ENCODE results near the gene SASH1. TPM values are rescaled to one million over a fixed set of nuclear protein-coding genes. Genes with fewer than 3 reads are reported as not detected.

Gene SASH1
- total and polyA plus RNA-seq, 2 experiments from 2014 or later: 69.1 to 99.0 TPM

DNA sequence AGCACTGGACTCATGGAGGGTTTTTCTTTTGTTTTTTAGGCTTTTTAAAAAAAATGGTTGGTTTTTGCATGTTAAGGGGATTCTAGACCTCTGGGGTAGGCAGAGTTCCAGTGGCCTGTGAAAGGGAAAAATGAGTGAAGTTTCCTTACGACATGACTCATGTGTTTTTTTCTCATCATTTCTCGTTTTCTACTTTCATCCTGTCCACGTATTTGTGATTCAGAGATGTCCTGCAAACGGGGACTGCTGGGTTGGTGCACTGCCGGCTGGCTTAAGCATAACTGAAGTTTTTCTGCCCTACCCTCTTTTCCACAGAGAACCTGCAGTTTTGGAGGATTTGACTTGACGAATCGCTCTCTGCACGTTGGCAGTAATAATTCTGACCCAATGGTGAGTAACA, 182.3 kb downstream of the SASH1 start:
- DNase-seq: peak; percentile 89
- H3K4me1 ChIP-seq (ENCODE audit: insufficient read depth): peaks cover 82% of the 10 kb centered on the region
- TF ChIP-seq EZH2phosphoT487 (IDR thresholded peaks at IDR 0.05; ENCODE audit: insufficient read depth, low read depth) (no peak), EZH2 (IDR thresholded peaks at IDR 0.05; ENCODE audit: insufficient read depth, poor library complexity, severe bottlenecking) (no peak)
- H3K27ac ChIP-seq: peak overlapping the region; percentile 100
- H3K36me3 ChIP-seq (ENCODE audit: low read depth): peaks cover 56% of the 10 kb centered on the region
- in situ Hi-C loops (cut with MboI): no loop called here
- peak overlapping the region; percentile 92 for H3K4me2 ChIP-seq (ENCODE audit: unreplicated experiment)
- no peaks in the 10 kb centered on the region for H4K20me1 ChIP-seq (ENCODE audit: insufficient read depth)
- H3K9me2 ChIP-seq (ENCODE audit: insufficient read depth): no peaks in the 10 kb centered on the region
- peak overlapping the region; percentile 93 for H3K9ac ChIP-seq
- WGBS, 2 experiments (ENCODE audit: low coverage in 1 of 2, low lambda C conversion rate in 2 of 2, missing lambda C conversion rate in 2 of 2): 9 to 19% methylated on average over 8 of the region's 8 CpGs
- no peaks in the 10 kb centered on the region for H3K27me3 ChIP-seq (replicated peaks; ENCODE audit: insufficient read depth)
- no peak overlapping the region for H2AFZ ChIP-seq
- H3F3A ChIP-seq (ENCODE audit: insufficient read depth): peaks cover 91% of the 10 kb centered on the region
- peak overlapping the region; percentile 64 for H3K4me3 ChIP-seq
- H3K79me2 ChIP-seq (ENCODE audit: insufficient read depth): peaks cover 50% of the 10 kb centered on the region
- H3K9me3 ChIP-seq (ENCODE audit: low read depth): no peaks in the 10 kb centered on the region

DNA sequence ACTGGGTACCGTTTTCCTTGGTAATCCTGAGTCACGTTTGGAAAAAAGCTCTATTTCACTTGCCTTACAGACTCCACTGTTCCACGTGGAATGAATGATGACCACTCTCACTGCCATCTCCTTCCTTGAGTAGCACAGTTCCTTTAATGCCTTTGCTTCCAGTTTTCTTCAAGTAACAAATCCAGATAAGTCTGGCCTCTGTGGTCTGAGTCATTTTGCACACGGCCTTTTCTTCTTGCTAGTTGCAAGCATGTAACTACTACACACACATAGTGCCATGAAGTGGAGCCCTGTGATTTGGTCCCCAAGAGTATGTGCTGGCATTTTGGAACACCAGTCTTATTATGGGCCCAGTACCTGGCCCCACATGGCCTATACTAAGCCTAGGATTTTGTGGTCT, 182.8 kb downstream of the SASH1 start:
- peak overlapping the region; percentile 93 for H3K9ac ChIP-seq
- peak overlapping the region; percentile 92 for H3K4me2 ChIP-seq (ENCODE audit: unreplicated experiment)
- peak overlapping the region; percentile 64; the same call in 1 of the 2 replicates for H3K4me3 ChIP-seq
- H4K20me1 ChIP-seq (ENCODE audit: insufficient read depth): no peaks in the 10 kb centered on the region
- H3K79me2 ChIP-seq (ENCODE audit: insufficient read depth): peaks cover 46% of the 10 kb centered on the region
- TF ChIP-seq EZH2phosphoT487 (IDR thresholded peaks at IDR 0.05; ENCODE audit: insufficient read depth, low read depth) (no peak), EZH2 (IDR thresholded peaks at IDR 0.05; ENCODE audit: insufficient read depth, poor library complexity, severe bottlenecking) (no peak)
- H2AFZ ChIP-seq: no peak overlapping the region
- H3K27ac ChIP-seq: peak overlapping the region; percentile 100
- H3F3A ChIP-seq (ENCODE audit: insufficient read depth): peaks cover 89% of the 10 kb centered on the region
- peaks cover 52% of the 10 kb centered on the region for H3K36me3 ChIP-seq (ENCODE audit: low read depth)
- H3K27me3 ChIP-seq (replicated peaks; ENCODE audit: insufficient read depth): no peaks in the 10 kb centered on the region
- DNase-seq: peak; percentile 91
- peaks cover 79% of the 10 kb centered on the region for H3K4me1 ChIP-seq (ENCODE audit: insufficient read depth)
- in situ Hi-C loops (cut with MboI): no loop called here
- H3K9me3 ChIP-seq (ENCODE audit: low read depth): no peaks in the 10 kb centered on the region
- no peaks in the 10 kb centered on the region for H3K9me2 ChIP-seq (ENCODE audit: insufficient read depth)
- WGBS, 2 experiments (ENCODE audit: low coverage in 1 of 2, low lambda C conversion rate in 2 of 2, missing lambda C conversion rate in 2 of 2): 10 to 16% methylated on average over 4 of the region's 4 CpGs

DNA sequence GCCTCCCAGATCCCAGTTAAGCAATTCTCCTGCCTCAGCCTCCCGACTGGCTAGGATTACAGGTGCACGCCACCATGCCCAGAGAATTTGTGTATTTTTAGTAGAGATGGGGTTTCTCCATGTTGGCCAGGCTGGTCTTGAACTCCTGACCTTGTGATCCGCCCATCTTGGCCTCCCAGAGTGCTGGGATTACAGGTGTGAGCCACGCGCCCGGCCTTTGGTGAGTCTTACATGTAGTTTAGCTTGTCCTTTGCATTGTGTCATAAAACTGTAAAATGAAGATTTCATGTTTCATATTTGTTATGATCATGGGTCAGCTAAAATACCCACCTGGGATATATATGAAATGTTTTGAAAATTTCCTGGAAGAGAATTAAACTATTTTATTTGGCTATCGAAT, 183.5 kb downstream of the SASH1 start:
- Histone ChIP-seq H4K20me1 (ENCODE audit: insufficient read depth) (no peaks in the 10 kb centered on the region), H3K79me2 (ENCODE audit: insufficient read depth) (peaks cover 39% of the 10 kb centered on the region), H3F3A (ENCODE audit: insufficient read depth) (peaks cover 89% of the 10 kb centered on the region), H3K36me3 (ENCODE audit: low read depth) (peaks cover 45% of the 10 kb centered on the region), H3K4me2 (ENCODE audit: unreplicated experiment) (no peak overlapping the region), H3K4me1 (ENCODE audit: insufficient read depth) (peaks cover 79% of the 10 kb centered on the region), H3K27ac (peak overlapping the region; percentile 100), H3K27me3 (replicated peaks; ENCODE audit: insufficient read depth) (no peaks in the 10 kb centered on the region), H3K4me3 (no peak overlapping the region), H3K9me2 (ENCODE audit: insufficient read depth) (no peaks in the 10 kb centered on the region), H3K9ac (peak overlapping the region; percentile 93; the same call in 1 of the 2 replicates), H2AFZ (no peak overlapping the region), H3K9me3 (ENCODE audit: low read depth) (no peaks in the 10 kb centered on the region)
- in situ Hi-C loops (cut with MboI): no loop called here
- no peak for DNase-seq
- 87 to 89% methylated on average over 7 of the region's 7 CpGs for WGBS, 2 experiments (ENCODE audit: low coverage in 1 of 2, low lambda C conversion rate in 2 of 2, missing lambda C conversion rate in 2 of 2)
- TF ChIP-seq EZH2phosphoT487 (IDR thresholded peaks at IDR 0.05; ENCODE audit: insufficient read depth, low read depth) (no peak), EZH2 (IDR thresholded peaks at IDR 0.05; ENCODE audit: insufficient read depth, poor library complexity, severe bottlenecking) (no peak)

DNA sequence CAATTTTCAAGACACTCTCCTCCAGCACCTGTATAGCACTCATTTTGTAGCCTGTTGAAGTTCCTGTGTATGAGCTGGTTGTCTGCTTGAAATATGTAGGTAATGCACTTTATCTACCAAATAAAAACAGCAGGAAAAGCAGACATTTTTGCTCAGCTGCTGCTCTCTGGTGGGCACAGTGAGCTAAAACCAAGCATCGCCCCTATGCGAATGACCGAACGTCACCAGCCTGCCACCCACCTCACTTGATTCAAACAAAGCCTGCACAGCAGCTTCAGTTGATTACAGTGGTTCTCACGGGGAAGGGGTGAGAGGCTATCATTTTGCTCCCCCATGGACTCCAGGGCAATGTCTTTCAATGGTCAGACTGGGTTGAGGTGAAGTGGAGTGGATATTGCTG, 185.7 kb downstream of the SASH1 start:
- 75 to 80% methylated on average over 5 of the region's 5 CpGs for WGBS, 2 experiments (ENCODE audit: low coverage in 1 of 2, low lambda C conversion rate in 2 of 2, missing lambda C conversion rate in 2 of 2)
- peaks cover 88% of the 10 kb centered on the region for H3F3A ChIP-seq (ENCODE audit: insufficient read depth)
- no peak overlapping the region for H3K4me3 ChIP-seq
- H3K27ac ChIP-seq: peak overlapping the region; percentile 100
- no peak for TF ChIP-seq EZH2phosphoT487 (IDR thresholded peaks at IDR 0.05; ENCODE audit: insufficient read depth, low read depth)
- TF ChIP-seq EZH2 (IDR thresholded peaks at IDR 0.05; ENCODE audit: insufficient read depth, poor library complexity, severe bottlenecking): no peak
- no peaks in the 10 kb centered on the region for H4K20me1 ChIP-seq (ENCODE audit: insufficient read depth)
- no peaks in the 10 kb centered on the region for H3K27me3 ChIP-seq (replicated peaks; ENCODE audit: insufficient read depth)
- H3K4me2 ChIP-seq (ENCODE audit: unreplicated experiment): no peak overlapping the region
- H3K79me2 ChIP-seq (ENCODE audit: insufficient read depth): peaks cover 38% of the 10 kb centered on the region
- no peak overlapping the region for H3K9ac ChIP-seq
- DNase-seq: peak; percentile 33
- H2AFZ ChIP-seq: no peak overlapping the region
- H3K9me3 ChIP-seq (ENCODE audit: low read depth): no peaks in the 10 kb centered on the region
- H3K36me3 ChIP-seq (ENCODE audit: low read depth): peaks cover 52% of the 10 kb centered on the region
- no peaks in the 10 kb centered on the region for H3K9me2 ChIP-seq (ENCODE audit: insufficient read depth)
- in situ Hi-C loops (cut with MboI): no loop called here
- H3K4me1 ChIP-seq (ENCODE audit: insufficient read depth): peaks cover 72% of the 10 kb centered on the region

DNA sequence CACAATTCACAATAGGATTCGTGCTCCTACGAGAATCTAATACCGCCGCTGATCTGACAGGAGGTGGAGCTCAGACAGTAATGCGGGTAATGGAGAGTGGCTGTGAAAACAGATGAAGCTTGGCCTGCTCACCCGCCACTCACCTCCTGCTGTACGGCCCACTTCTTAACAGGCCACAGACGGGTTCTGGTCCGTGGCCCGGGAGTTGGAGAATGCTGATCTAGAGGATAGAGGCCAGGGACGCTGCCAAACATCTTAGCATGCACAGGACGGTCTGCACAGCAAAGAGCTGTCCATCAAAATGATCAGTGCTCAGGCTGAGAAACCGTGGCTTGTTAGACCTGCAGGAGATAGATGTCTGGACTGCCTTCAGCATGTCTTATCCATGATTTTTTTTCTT, 186.4 kb downstream of the SASH1 start:
- Histone ChIP-seq H3K9me3 (ENCODE audit: low read depth) (no peaks in the 10 kb centered on the region), H3K36me3 (ENCODE audit: low read depth) (peaks cover 59% of the 10 kb centered on the region), H3K9me2 (ENCODE audit: insufficient read depth) (no peaks in the 10 kb centered on the region), H3K4me1 (ENCODE audit: insufficient read depth) (peaks cover 66% of the 10 kb centered on the region), H3K27ac (peak overlapping the region; percentile 100), H3K4me2 (ENCODE audit: unreplicated experiment) (peak overlapping the region; percentile 85), H2AFZ (no peak overlapping the region), H4K20me1 (ENCODE audit: insufficient read depth) (no peaks in the 10 kb centered on the region), H3K9ac (peak overlapping the region; percentile 82), H3K27me3 (replicated peaks; ENCODE audit: insufficient read depth) (no peaks in the 10 kb centered on the region), H3K4me3 (no peak overlapping the region), H3F3A (ENCODE audit: insufficient read depth) (peaks cover 90% of the 10 kb centered on the region), H3K79me2 (ENCODE audit: insufficient read depth) (peaks cover 43% of the 10 kb centered on the region)
- peak; percentile 30 for DNase-seq
- in situ Hi-C loops (cut with MboI): no loop called here
- no peak for TF ChIP-seq EZH2phosphoT487 (IDR thresholded peaks at IDR 0.05; ENCODE audit: insufficient read depth, low read depth)
- TF ChIP-seq EZH2 (IDR thresholded peaks at IDR 0.05; ENCODE audit: insufficient read depth, poor library complexity, severe bottlenecking): no peak
- 58 to 68% methylated on average over 13 of the region's 13 CpGs for WGBS, 2 experiments (ENCODE audit: low coverage in 1 of 2, low lambda C conversion rate in 2 of 2, missing lambda C conversion rate in 2 of 2)

Measured in GM23248 (cell line).